WI38 (cell line): ENCODE measurements around the gene MCM7.

ENCODE experiments used
- H3K4me3 ChIP-seq: 2 replicates; pipeline ENCODE4 v1.5.1; 2011; ENCODE audit warnings: low read depth, mild to moderate bottlenecking, control low read depth, low read length
- CTCF ChIP-seq: IDR thresholded peaks from 2 replicates; pipeline ENCODE4 v1.5.1; 2012; ENCODE audit warnings: low read depth, mild to moderate bottlenecking, control low read depth, low read length

The MCM7 gene

GRCh38 chr7:100126931-100127865 is 26.0 kb upstream of the MCM7 start, which contains the start of gene MBLAC1:
Gene MBLAC1 (plus strand): TSS chr7:100126967. CDS start chr7:100127396, 429 bp downstream.
- TF ChIP-seq CTCF, result no peak
- peak within 1 kb of the TSS; percentile 83 for H3K4me3 ChIP-seq

- H3K4me3 ChIP-seq, result peak overlapping the region; percentile 83
- TF ChIP-seq CTCF, result no peak
Observed at GRCh38 chr7:100126239-100126930, 25.2 kb upstream of the MCM7 start.

GRCh38 chr7:100124301-100125230 is 23.4 kb upstream of the MCM7 start:
- H3K4me3 ChIP-seq, result no peak overlapping the region
- no peak for TF ChIP-seq CTCF

GRCh38 chr7:100122568-100122967 is 21.4 kb upstream of the MCM7 start:
- no peak overlapping the region for H3K4me3 ChIP-seq
- TF ChIP-seq CTCF, result no peak

- H3K4me3 ChIP-seq, result no peak overlapping the region
- TF ChIP-seq CTCF, result no peak
Observed at GRCh38 chr7:100122067-100122466, 20.9 kb upstream of the MCM7 start.

- no peak for TF ChIP-seq CTCF
- peak overlapping the region; percentile 87 for H3K4me3 ChIP-seq
Observed at GRCh38 chr7:100120733-100121036, 19.5 kb upstream of the MCM7 start.
